Thyroid gland (tissue), 4 donors: ENCODE results near the gene DDX55.

Experiments used
- CTCF ChIP-seq, 6 experiments: fragments of 200-600 bp in 3 of 6; fragments of 450-650 bp in 3 of 6; sonication (generic) in 3 of 6; IDR thresholded peaks; one replicate each; pipeline ENCODE4 v1.5.1; 2016 to 2019; ENCODE audit warnings: antibody characterized with exemption in 6 of 6, mild to moderate bottlenecking in 2 of 6, inconsistent platforms in 1 of 6, moderate library complexity in 1 of 6
- POLR2A ChIP-seq, 2 donors: fragments of 450-650 bp; IDR thresholded peaks; one replicate each; pipeline ENCODE4 v1.6.1; 2017; ENCODE audit warnings: antibody characterized with exemption in 2 of 2, mild to moderate bottlenecking in 2 of 2, moderate library complexity in 1 of 2

GRCh38 chr12:123599310-123599709, 2.6 kb upstream of the DDX55 start:
- TF ChIP-seq CTCF (IDR thresholded peaks at IDR 0.05) = no peak
- no peak for TF ChIP-seq POLR2A (IDR thresholded peaks at IDR 0.05)
